H9 (cell line): ENCODE data around the gene DCAF4. TPM values are rescaled to one million over a fixed set of nuclear protein-coding genes. Genes with fewer than 3 reads are reported as not detected.

Experiments used
- DNase-seq: peaks from one replicate; pipeline ENCODE4 v3.0.0-alpha.2; 2017
- H2AFZ ChIP-seq: one replicate; pipeline ENCODE4 v1.6.1; 2013; ENCODE audit warnings: mild to moderate bottlenecking, low read length, control low read depth, moderate library complexity
- H2AK5ac ChIP-seq: 2 replicates; pipeline ENCODE4 v1.6.1; 2013; ENCODE audit warnings: low read length, control low read depth, mixed read lengths; ENCODE audit not compliant: insufficient read length
- H2BK120ac ChIP-seq: one replicate; pipeline ENCODE4 v1.6.1; 2013; ENCODE audit warnings: low read depth, mild to moderate bottlenecking, low read length, control low read depth, inconsistent platforms; ENCODE audit not compliant: poor library complexity, severe bottlenecking
- H2BK12ac ChIP-seq: 2 replicates; pipeline ENCODE4 v1.6.1; 2013; ENCODE audit warnings: low read length, control low read depth, mixed read lengths, low read depth; ENCODE audit not compliant: insufficient read length
- H2BK15ac ChIP-seq: 2 replicates; pipeline ENCODE4 v1.6.1; 2013; ENCODE audit warnings: low read depth, low read length, control low read depth
- H2BK20ac ChIP-seq: one replicate; pipeline ENCODE4 v1.6.1; 2013; ENCODE audit warnings: low read depth, mild to moderate bottlenecking, low read length, control low read depth, inconsistent platforms; ENCODE audit not compliant: poor library complexity, severe bottlenecking
- H2BK5ac ChIP-seq: 2 replicates; pipeline ENCODE4 v1.6.1; 2013; ENCODE audit warnings: low read length, control low read depth, mixed read lengths; ENCODE audit not compliant: insufficient read length
- H3K14ac ChIP-seq: 2 replicates; pipeline ENCODE4 v1.6.1; 2013; ENCODE audit warnings: low read length, control low read depth; ENCODE audit not compliant: insufficient read depth
- H3K18ac ChIP-seq: 2 replicates; pipeline ENCODE4 v1.6.1; 2013; ENCODE audit warnings: low read depth, mild to moderate bottlenecking, mixed read lengths, low read length, control low read depth; ENCODE audit not compliant: insufficient read length
- H3K23ac ChIP-seq: 2 replicates; pipeline ENCODE4 v1.6.1; 2013; ENCODE audit warnings: low read length, control low read depth, mixed read lengths, low read depth; ENCODE audit not compliant: insufficient read length
- H3K23me2 ChIP-seq: 2 replicates; pipeline ENCODE4 v1.6.1; 2013; ENCODE audit warnings: low read depth, mild to moderate bottlenecking, mixed read lengths, low read length, control low read depth; ENCODE audit not compliant: insufficient read length, poor library complexity, severe bottlenecking
- H3K27ac ChIP-seq: 2 replicates; pipeline ENCODE4 v1.5.1; 2013; ENCODE audit warnings: low read length, control low read depth, mixed read lengths, low read depth; ENCODE audit not compliant: insufficient read length
- H3K27me3 ChIP-seq: 2 replicates; pipeline ENCODE4 v1.6.1; 2013; ENCODE audit warnings: low read length, control low read depth, inconsistent platforms; ENCODE audit not compliant: insufficient read depth
- H3K4ac ChIP-seq: 2 replicates; pipeline ENCODE4 v1.6.1; 2013; ENCODE audit warnings: low read depth, mild to moderate bottlenecking, control low read depth, inconsistent platforms, low read length, moderate library complexity
- H3K4me1 ChIP-seq: 2 replicates; pipeline ENCODE4 v1.6.1; 2013; ENCODE audit warnings: low read length, control low read depth, inconsistent platforms; ENCODE audit not compliant: insufficient read depth
- H3K4me2 ChIP-seq: 2 replicates; pipeline ENCODE4 v1.6.1; 2013; ENCODE audit warnings: low read length, control low read depth, mixed read lengths; ENCODE audit not compliant: insufficient read length, insufficient read depth
- H3K56ac ChIP-seq: 2 replicates; pipeline ENCODE4 v1.6.1; 2013; ENCODE audit warnings: low read depth, mild to moderate bottlenecking, mixed read lengths, low read length, control low read depth; ENCODE audit not compliant: insufficient read length
- H3K79me1 ChIP-seq: 2 replicates; pipeline ENCODE4 v1.6.1; 2013; ENCODE audit warnings: low read depth, mild to moderate bottlenecking, moderate library complexity, low read length, control low read depth, inconsistent platforms; ENCODE audit not compliant: insufficient read depth, poor library complexity, severe bottlenecking
- H3K79me2 ChIP-seq: 2 replicates; pipeline ENCODE4 v1.6.1; 2013; ENCODE audit warnings: low read length, control low read depth, inconsistent platforms; ENCODE audit not compliant: insufficient read depth
- H3K9ac ChIP-seq: 2 replicates; pipeline ENCODE4 v1.6.1; 2013; ENCODE audit warnings: low read length, control low read depth, mixed read lengths; ENCODE audit not compliant: insufficient read length; ENCODE audit errors: extremely low read depth
- H3K9me3 ChIP-seq: one replicate; pipeline ENCODE4 v1.6.1; 2013; ENCODE audit warnings: low read depth, low read length, inconsistent platforms; ENCODE audit not compliant: control insufficient read depth
- H3T11ph ChIP-seq: one replicate; pipeline ENCODE4 v1.6.1; 2013; ENCODE audit warnings: mild to moderate bottlenecking, low read length, control low read depth, inconsistent platforms
- H4K20me1 ChIP-seq: one replicate; pipeline ENCODE4 v1.6.1; 2013; ENCODE audit not compliant: control insufficient read depth, insufficient read length, insufficient read depth
- H4K5ac ChIP-seq: 2 replicates; pipeline ENCODE4 v1.6.1; 2013; ENCODE audit warnings: low read depth, mild to moderate bottlenecking, mixed read lengths, low read length, control low read depth; ENCODE audit not compliant: insufficient read length
- H4K8ac ChIP-seq: replicated peaks from 2 replicates; pipeline ENCODE4 v1.6.1; 2013; ENCODE audit warnings: low read length, control low read depth, mixed read lengths, low read depth; ENCODE audit not compliant: insufficient read length
- H4K91ac ChIP-seq: 2 replicates; pipeline ENCODE4 v1.6.1; 2013; ENCODE audit warnings: low read depth, mild to moderate bottlenecking, moderate library complexity, mixed read lengths, low read length, control low read depth; ENCODE audit not compliant: insufficient read length
- H3K27ac Mint-ChIP-seq, 3 experiments: 2 replicates in 2 of 3; 3 replicates in 1 of 3; pipeline ENCODE4 v1.8.0; 2020 to 2021; ENCODE audit warnings: mixed read lengths in 3 of 3, mild to moderate bottlenecking in 1 of 3, moderate library complexity in 1 of 3
- H3K27me3 Mint-ChIP-seq: 2 replicates; pipeline ENCODE4 v1.8.0; 2021; ENCODE audit warnings: low read depth, mild to moderate bottlenecking, moderate library complexity, mixed read lengths
- H3K36me3 Mint-ChIP-seq, 3 experiments: 2 replicates in 2 of 3; 3 replicates in 1 of 3; pipeline ENCODE4 v1.8.0; 2020 to 2021; ENCODE audit warnings: low read depth in 3 of 3, mixed read lengths in 3 of 3; ENCODE audit not compliant: insufficient read depth in 1 of 3
- H3K4me1 Mint-ChIP-seq, 2 experiments: 2 replicates each; pipeline ENCODE4 v1.8.0; 2020; ENCODE audit warnings: mixed read lengths in 2 of 2
- H3K4me3 Mint-ChIP-seq, 2 experiments: 2 replicates in 1 of 2; 3 replicates in 1 of 2; pipeline ENCODE4 v1.8.0; 2020 to 2021; ENCODE audit warnings: mild to moderate bottlenecking in 2 of 2, mixed read lengths in 2 of 2, moderate library complexity in 1 of 2
- H3K9me3 Mint-ChIP-seq, 2 experiments: 2 replicates in 1 of 2; 3 replicates in 1 of 2; pipeline ENCODE4 v1.8.0; 2020; ENCODE audit warnings: mild to moderate bottlenecking in 2 of 2, mixed read lengths in 2 of 2, moderate library complexity in 1 of 2
- WGBS: extraction: QIAGEN DNeasy Blood & Tissue Kit; methylation state at CpG from one replicate; pipeline ENCODE4 v1.1.7; 2013; ENCODE audit warnings: missing lambda C conversion rate, low lambda C conversion rate, mixed read lengths; ENCODE audit not compliant: insufficient read length; ENCODE audit errors: extremely low coverage; 5-methylcytosine and 5-hydroxymethylcytosine counted together
- total RNA-seq: library from RNA; stranded (reverse); gene quantifications from 2 replicates; pipeline ENCODE4 v1.2.1, GENCODE V29; 2021
- TF ChIP-seq, protein P1 (sequence below): fragments of 200-600 bp; sonication (generic); conservative IDR thresholded peaks from 3 replicates; pipeline ENCODE4 v1.8.0; 2021; ENCODE audit warnings: antibody characterized with exemption, mild to moderate bottlenecking

Gene DCAF4
- total RNA-seq, 1 experiment from 2014 or later = 32.0 TPM

DNA sequence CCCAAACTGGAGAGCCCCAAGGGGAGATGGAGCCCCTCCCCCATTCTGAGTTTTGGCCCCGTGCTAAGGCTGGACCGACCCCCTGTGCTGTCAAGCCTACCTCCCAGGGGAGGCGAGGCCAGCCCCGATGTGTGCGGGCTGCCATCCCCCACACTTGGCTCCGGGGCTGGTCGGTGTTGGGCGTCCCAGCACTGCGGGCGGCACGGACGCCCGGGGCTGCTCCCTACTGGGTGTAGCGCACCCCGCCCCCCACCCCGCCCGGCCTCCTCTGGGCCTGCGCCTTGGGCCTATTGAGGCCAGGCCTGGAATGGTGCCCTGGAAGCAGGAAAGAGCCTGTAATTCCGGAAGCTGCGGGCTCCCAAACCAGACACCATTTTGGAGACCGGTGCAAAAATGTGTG is 2.6 kb downstream of the DCAF4 start:
- Histone ChIP-seq H3K56ac (no peak overlapping the region), H3K23me2 (peaks cover 8% of the 10 kb centered on the region), H3K14ac (no peak overlapping the region), H3K4me1 (peaks cover 4% of the 10 kb centered on the region; the same call in 1 of the 2 replicates), H3K18ac (no peak overlapping the region), H3K9me3 (no peaks in the 10 kb centered on the region), H2BK12ac (no peak overlapping the region), H2BK5ac (no peak overlapping the region), H3K27me3 (no peaks in the 10 kb centered on the region), H2BK20ac (no peak overlapping the region), H4K91ac (no peak overlapping the region), H3K27ac (no peak overlapping the region), H2AFZ (no peak overlapping the region), H4K5ac (no peak overlapping the region), H3K4ac (no peak overlapping the region), H3K79me1 (no peaks in the 10 kb centered on the region), H4K20me1 (no peaks in the 10 kb centered on the region), H3K9ac (no peak overlapping the region), H2BK120ac (no peak overlapping the region), H3K23ac (no peak overlapping the region), H3T11ph (no peak overlapping the region), H3K4me2 (no peak overlapping the region), H2AK5ac (no peak overlapping the region), H4K8ac (no peak overlapping the region), H3K79me2 (no peaks in the 10 kb centered on the region), H2BK15ac (no peak overlapping the region)
- no CpG with 5 or more reads among the region's 21 CpGs for WGBS
- TF ChIP-seq, protein P1, sequence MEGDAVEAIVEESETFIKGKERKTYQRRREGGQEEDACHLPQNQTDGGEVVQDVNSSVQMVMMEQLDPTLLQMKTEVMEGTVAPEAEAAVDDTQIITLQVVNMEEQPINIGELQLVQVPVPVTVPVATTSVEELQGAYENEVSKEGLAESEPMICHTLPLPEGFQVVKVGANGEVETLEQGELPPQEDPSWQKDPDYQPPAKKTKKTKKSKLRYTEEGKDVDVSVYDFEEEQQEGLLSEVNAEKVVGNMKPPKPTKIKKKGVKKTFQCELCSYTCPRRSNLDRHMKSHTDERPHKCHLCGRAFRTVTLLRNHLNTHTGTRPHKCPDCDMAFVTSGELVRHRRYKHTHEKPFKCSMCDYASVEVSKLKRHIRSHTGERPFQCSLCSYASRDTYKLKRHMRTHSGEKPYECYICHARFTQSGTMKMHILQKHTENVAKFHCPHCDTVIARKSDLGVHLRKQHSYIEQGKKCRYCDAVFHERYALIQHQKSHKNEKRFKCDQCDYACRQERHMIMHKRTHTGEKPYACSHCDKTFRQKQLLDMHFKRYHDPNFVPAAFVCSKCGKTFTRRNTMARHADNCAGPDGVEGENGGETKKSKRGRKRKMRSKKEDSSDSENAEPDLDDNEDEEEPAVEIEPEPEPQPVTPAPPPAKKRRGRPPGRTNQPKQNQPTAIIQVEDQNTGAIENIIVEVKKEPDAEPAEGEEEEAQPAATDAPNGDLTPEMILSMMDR = no peak
- Mint-ChIP-seq H3K4me3 (no peak overlapping the region), H3K4me1 (peaks cover 19 to 20% of the 10 kb centered on the region in 2 experiments), H3K9me3 (no peaks in the 10 kb centered on the region; a peak in 1 of 5 replicates), H3K27ac (no peak overlapping the region), H3K36me3 (peaks cover 0 to 7% (median 0%) of the 10 kb centered on the region in 3 experiments; a peak in 3 of 7 replicates), H3K27me3 (peaks cover 21% of the 10 kb centered on the region)
- no peak for DNase-seq
